ENCODE data around the gene COQ3.
"Not testable (repeated sequence)": the region's sequence is repeated elsewhere in the genome, so short reads cannot be mapped to it uniquely, and the experiment has no call there.

COQ3 gene

DNA sequence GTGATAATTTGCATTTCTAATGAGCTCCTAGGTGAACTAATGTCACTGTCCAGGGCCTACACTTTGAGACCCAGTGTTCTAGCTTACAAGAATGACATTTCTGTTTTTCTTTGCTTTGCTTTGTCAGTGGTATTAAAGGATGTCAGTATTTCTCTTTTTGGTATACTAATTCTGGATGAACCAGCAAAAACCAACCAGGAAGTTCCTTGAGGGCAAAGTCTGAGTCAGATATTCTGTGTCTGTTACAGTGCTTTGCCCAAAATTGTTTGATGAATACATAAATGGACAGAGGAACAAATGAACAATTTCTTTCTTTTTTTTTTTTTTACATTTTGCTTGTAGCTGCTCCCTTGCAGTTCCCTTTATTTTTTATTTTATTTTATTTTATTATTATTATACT is 15.4 kb downstream of the COQ3 start:
- DNase-seq (ENCODE audit: low spot score), result no peak

GRCh38 chr6:99369533-99369932 is 24.5 kb downstream of the COQ3 start:
- no peak for DNase-seq (ENCODE audit: low spot score)

DNA sequence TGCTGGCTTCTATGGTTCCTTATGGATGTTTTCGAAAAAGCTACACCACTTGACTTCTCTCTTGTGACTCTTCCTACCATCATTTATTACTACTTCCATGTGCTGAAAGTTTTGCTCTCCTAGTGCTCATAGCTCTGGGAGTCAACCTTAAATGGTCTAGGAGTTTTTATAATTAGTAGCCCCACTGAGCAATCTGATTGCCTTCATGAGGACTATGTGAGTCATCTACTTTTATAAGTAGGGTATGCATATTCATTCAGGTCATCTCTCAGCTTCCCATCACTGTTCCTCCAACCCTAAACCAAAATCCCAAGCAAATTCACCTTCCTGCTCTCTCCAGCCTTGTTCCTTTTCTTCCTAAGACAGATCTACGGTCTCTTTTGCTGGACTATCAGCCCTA is 27.1 kb downstream of the COQ3 start:
- DNase-seq (ENCODE audit: low spot score), result no peak

DNA sequence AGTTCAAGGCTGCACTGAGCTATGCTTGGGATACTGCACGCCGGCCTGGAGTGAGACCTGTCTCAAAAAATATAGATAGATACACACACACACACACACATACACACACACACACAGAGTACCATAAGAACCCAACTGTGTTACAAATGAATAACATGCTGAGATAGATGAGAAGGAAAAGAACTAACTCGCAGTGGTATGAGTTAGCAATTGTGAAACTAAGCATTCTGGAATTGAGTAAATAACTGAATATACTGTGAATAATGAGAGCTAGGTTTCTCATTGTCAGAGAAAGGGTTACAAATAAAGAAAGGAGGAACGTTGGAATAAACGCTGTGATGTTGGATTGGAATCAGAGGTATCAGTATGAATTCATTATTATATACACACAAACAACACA is 30.0 kb downstream of the COQ3 start:
- no peak for DNase-seq (ENCODE audit: low spot score)

DNA sequence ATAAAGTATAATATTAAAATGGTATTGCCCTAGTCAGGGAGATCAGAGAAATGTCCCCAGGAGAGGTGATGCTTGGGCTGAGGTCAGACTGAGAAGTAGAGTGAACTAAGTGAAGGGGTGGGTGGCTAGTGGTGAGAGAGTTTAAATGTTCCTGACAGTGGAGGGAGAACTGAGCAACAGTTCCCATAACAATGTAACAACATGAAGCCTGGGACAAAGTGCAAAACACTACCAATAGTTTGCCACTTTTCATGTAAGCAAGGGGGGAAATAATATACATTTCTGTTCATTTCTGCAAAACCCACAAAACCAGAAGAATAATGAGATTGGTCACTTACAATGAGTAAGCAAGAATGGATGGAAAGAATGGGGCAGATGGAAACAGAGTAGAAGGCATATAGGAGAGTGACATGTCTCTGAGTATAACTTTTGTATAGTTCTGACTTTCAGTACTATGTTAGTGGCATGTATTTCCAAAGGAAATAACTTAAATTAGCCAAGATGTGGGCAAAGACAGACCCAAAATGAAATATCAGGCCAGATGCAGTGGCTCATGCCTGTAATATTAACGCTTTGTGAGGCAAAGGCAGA is 31.2 kb downstream of the COQ3 start:
- no peak for DNase-seq (ENCODE audit: low spot score)

DNA sequence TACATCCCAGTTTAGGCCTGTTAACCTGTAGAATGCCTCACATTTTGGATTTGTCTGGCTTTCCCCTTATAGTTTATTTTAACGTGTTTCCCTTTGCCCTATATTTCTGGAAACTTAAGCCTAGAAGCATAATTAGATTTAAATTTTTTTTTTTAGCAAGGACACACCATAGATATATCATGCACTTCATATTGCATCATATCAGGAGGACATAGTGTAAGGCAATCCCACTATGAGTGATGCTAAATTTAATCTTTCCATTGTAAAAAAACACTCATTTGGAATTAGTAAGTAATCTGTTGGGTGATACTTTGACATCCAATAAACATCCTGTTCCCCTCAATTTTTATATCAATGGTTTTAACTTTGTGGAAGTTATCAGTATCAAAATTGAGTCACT is 34.2 kb downstream of the COQ3 start:
- DNase-seq (ENCODE audit: low spot score), result no peak

DNA sequence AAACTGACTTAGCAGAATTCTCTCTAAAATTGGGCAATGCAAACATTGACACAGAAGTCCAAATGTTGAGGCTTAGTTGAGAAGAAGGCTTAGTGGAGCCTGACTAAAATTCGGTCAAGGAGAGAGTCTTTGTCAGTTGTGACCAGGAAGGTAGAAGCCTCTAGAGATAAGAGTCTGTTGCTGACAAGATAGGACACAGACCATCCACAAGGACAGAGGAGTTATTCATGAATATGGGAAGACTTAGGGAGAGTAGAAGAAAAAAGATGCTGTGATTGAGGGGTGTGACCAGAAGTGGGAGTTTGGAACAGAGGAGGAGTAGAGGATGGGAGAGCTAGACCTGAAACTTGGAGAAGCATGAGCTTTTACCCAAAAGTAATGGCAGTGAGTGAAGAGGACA is 37.4 kb downstream of the COQ3 start:
- no peak for DNase-seq (ENCODE audit: low spot score)

GRCh38 chr6:99354983-99355382 is 39.0 kb downstream of the COQ3 start:
- DNase-seq (ENCODE audit: low spot score), result no peak

DNA sequence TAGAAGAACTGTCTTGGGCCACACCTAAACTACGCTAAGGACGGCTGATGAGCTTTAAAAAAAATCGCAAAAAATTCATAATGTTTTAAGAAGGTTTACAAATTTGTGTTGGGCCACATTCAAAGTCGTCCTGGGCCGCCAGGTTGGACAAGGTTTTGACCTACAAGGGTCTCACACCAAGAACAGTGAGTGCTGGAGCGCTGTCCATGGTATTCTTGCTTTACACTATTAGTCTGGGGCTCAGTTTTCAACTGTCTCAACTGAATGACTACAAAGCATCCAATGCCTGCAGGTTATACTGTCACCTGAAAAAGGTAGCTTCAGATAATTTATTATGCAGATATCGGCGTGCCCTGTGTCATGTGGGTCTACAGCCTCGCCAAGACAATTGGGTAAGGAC is 40.9 kb downstream of the COQ3 start:
- no peak for DNase-seq (ENCODE audit: low spot score)

DNA sequence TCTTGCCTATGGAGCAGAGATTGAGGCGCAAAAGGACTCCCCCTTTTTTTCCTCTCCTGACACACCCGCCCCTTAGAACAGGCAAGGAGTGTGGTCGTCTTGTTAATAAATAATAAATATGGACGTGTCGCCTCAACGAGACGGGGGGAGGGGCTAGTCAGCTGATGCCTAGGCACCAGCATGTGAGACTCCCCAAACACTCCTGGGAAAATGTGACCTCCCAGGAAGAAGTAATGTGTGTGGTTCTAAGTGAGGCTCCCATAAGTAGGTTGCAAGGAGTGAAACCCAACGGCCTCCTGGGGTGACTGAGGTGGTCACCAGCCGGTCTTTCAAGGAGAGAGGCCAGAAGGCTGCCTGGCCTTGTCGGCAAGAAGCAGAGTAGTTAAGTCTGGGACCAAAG is 43.4 kb downstream of the COQ3 start:
- peak; percentile 27 for DNase-seq (ENCODE audit: low spot score)

DNA sequence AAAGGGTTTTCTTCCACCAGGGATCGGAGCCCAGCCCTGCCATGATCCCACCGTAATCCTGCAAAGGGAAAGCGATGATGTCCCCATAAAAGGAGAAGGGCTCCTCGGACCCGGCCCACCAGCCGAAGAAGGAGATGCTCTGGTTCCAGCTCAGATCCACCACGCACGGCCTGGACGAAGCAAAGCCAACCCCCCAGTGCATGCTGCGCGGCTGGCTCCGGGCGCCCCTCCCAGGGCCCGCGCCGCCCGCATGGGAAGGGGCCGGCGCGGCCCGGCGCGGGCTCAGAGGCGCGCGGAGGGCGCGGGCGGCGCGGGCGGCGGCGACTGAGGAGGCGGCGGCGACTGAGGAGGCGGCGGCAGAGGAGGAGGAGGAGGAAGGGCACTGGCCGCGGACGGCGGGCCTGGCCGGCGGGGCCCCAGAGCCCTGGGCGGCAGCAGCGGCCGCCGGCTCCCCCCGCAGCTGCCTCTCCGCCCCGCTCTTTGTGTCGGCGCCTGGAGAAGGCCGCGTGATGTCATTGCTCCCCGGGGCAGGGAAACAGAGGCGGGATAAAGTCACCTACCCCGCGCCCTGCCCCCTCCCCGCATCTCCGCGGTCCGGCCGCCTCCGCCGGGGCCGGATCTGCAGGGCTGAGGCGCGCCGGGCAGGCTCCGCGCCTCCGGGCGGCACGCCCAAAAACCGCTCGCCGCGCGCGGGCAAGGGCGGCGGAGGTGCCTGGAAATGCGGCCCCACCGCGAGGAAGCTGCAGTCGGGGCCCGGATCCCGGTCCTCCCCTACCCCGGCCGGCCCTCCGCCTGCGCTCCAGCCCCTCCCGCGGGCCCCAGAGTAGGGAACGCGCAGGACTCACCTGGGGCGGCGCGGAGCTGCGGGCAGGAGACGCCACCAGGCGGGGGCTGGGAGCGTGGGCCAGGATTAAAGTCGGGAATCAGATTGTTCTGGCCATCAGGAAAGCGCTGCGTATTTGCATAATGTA is 44.5 kb downstream of the COQ3 start, which contains the start of gene FAXC:
Gene FAXC (minus strand): TSS at position 504 of the 971 bp plus-strand sequence. CDS start 302 bp downstream, at position 202.
- DNase-seq (ENCODE audit: low spot score), result peak; percentile 64

GRCh38 chr6:99348288-99349170 is 45.5 kb downstream of the COQ3 start:
- DNase-seq (ENCODE audit: low spot score), result no peak

- DNase-seq (ENCODE audit: low spot score), result no peak
These were observed 46.2 kb downstream of the COQ3 start for GRCh38 chr6:99347804-99348203.

DNA sequence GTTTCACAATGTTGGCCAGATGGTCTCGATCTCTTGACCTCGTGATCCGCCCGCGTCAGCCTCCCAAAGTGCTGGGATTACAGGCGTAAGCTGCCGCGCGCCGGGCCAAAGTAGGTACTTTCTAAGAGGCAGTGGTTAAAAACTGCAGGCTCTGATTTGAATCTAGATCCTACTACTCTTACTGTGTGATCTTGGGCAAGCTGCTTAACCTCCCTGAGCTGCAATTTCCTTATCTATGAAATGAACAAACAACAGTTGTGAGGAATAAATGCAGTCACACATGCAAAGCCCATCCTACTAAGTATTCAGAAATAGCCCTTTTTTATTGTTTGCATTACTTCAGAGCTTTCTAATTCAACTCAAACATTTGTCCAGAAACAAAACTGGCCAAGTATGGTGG is 47.4 kb downstream of the COQ3 start:
- DNase-seq (ENCODE audit: low spot score), result no peak

DNA sequence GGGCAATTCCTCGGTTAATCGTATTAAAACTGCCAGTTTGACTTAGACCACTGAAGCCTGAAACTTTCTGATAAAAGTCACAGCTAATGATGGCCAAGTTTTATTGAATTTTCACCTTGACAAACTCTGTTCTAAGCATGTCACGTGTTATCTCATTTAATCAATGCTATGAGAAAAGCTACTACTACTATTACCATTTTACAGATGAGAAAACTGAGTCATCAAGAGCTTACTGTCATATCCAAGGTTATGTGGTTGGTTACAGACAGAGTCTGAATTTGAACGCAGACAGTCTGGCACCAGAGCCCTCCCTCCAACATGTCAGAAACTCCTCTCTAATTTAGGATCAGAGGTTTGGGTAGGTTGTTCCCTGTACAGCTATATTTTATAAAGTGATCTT is 48.8 kb downstream of the COQ3 start:
- no peak for DNase-seq (ENCODE audit: low spot score)

DNA sequence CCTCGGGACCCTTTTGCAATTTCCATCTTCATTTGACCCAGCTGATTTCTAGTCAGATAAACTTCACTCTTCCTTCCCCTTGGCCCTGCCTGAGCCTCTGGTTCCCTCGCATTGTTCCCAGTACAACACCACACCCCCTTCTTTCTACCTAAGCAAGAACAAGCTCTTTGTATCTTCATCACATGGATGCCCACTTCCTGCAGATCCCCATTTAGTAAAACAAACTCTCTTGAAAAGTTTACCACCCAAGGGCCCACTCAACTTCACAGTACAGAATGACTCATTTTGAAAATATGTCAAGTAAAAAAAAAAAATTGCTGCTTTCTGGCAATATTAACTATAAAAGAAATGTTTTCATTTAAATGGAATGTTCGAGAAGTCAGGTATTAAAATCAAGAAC is 49.7 kb downstream of the COQ3 start:
- peak; percentile 84 for DNase-seq (ENCODE audit: low spot score)

DNA sequence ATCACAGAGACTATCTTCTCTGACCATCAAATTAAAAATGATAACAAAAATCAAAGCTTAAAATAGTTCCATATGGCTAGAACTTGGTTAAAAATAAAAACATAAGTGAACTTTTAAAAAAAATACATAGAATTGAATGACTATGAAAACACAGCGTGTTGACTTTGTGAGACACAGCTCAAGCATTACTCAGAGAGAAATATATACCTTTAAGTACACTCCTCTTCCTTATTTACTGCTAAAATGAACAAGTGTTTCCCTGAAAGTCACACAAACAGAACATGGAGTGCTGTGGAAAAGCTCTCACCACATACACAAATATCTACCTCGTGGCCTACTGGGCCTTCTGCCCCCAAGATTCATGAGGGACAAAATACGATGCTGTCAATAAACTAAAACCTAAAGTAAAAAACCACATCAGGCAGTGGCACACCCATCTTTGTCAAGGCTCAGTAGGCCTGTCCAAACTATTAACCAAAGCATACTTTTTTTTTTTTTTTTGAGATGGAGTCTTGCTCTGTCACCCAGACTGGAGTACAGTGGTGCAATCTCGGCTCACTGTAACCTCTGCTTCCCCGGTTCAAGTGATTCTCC is 52.0 kb downstream of the COQ3 start:
- no peak for DNase-seq (ENCODE audit: low spot score)

DNA sequence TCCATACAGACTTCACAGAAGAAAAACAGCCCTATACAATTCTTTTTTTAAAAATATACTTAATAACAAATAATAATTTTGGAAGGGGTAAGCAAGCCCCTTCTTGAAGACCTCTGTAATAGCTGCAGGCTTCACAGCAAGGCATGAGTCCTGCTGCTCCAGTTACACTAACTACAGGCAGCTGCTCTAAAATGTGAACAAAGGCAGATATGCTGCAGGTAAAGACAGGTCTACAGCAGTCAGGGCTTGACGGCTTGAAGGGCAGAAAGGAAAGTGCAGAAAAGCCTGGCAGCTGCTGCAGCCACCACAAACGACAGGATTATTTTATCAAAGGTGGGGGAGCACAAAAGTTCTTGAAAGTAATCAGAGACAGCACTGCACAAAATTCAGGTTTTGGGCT is 55.8 kb downstream of the COQ3 start:
- no peak for DNase-seq (ENCODE audit: low spot score)

DNA sequence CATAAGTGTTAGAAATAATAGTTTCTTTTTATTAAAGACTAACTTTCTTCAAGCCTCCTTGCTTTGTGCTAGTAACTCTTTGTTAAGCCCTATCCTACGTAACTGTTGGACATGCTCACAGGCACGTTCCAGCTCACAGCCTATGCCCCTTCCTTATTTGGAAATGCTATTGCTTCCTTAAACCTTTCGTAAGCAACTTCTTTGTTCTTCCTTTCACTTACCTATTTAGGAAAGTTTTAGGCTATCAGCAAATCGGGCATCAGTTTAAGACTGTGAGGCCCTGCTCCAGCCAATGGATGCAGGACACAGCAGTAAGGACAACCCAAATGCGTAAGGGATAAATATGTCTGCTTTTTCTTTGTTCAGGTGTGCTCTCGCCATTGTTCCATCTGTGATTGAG is 58.7 kb downstream of the COQ3 start:
- not testable (repeated sequence) for DNase-seq (ENCODE audit: low spot score)

DNA sequence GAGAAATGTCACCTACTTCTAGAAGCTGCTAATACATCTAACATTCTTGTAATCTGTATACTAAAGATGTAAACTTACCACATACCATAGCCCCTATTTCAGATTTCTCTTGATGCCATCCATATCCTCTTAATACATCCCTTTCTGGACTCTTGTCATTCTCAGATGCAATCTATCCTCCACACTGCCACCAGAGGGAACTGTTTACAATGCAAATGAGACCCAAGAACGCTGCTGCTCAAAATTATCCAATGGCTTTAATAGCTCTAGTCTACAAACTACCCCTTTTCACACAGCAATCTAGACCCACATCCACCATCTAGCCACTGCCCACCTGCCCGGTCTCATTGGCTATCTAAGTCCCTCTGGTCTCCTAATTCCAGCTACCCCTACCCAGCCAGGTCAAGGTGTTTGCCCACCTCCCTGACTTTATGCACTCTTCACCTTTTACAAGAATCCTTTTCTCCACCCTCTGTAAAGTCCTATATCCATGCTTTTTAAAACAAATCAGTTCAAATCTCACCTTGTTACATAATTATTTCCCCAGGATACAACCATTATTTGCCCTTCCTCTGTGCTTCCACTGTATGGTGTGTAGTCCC is 59.4 kb downstream of the COQ3 start:
- DNase-seq (ENCODE audit: low spot score), result peak; percentile 62

DNA sequence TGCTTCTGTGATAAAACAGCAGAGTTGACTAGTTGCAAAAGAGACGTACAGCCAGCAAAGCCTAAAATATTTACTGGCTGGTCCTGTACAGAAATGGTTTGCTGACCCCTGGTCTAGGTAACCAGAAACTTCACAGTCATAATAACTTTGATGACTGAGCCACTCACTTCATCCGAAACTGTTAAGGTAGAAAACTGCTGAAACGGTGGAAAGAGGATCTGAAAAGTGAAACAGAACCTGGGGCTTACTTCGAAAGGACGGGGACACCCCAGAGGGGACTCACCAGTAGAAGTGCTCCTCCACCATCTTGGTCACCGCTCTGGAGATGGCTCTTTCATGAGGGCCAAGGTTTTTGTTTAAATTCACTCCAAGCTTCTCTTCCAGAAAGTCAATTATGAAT is 60.9 kb downstream of the COQ3 start:
- DNase-seq (ENCODE audit: low spot score), result no peak

- DNase-seq (ENCODE audit: low spot score), result no peak
These were observed 62.5 kb downstream of the COQ3 start for GRCh38 chr6:99331531-99331930.
